Measurements from ENCODE around the gene LRFN3. TPM values are rescaled to one million over a fixed set of nuclear protein-coding genes. Genes with fewer than 3 reads are reported as not detected.

LRFN3 gene
- polyA plus RNA-seq, 1 experiment = 0.69 TPM

DNA sequence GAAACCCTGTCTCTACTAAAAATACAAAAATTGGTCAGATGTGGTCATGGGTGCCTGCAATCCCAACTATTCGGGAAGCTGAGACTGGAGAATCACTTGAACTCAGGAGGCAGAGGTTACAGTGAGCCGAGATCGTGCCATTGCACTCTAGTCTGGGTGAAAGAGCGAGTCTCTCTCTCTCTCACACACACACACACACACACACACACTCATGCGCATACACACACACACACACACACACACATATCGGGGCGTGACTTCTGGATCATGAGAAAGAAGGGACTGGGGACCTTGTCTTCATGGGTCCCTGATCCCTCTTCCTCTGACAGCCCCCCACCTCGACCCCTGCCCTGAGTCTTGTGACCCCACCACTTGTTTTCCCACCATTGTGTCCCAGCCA is 47.0 kb downstream of the LRFN3 start:
- ChIA-PET CTCF (no interaction called here), POLR2A (no interaction called here)
- H3K9me3 ChIP-seq (ENCODE audit: control insufficient read depth, insufficient read depth, low read length) = no peaks in the 10 kb centered on the region; the same call in 1 of the 2 replicates
- DNase-seq (ENCODE audit: low read depth, low spot score) = no peak
- H3K27me3 ChIP-seq (ENCODE audit: control insufficient read depth, insufficient read depth, low read length) = peaks cover 14% of the 10 kb centered on the region
- TF ChIP-seq, protein P1, sequence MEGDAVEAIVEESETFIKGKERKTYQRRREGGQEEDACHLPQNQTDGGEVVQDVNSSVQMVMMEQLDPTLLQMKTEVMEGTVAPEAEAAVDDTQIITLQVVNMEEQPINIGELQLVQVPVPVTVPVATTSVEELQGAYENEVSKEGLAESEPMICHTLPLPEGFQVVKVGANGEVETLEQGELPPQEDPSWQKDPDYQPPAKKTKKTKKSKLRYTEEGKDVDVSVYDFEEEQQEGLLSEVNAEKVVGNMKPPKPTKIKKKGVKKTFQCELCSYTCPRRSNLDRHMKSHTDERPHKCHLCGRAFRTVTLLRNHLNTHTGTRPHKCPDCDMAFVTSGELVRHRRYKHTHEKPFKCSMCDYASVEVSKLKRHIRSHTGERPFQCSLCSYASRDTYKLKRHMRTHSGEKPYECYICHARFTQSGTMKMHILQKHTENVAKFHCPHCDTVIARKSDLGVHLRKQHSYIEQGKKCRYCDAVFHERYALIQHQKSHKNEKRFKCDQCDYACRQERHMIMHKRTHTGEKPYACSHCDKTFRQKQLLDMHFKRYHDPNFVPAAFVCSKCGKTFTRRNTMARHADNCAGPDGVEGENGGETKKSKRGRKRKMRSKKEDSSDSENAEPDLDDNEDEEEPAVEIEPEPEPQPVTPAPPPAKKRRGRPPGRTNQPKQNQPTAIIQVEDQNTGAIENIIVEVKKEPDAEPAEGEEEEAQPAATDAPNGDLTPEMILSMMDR (IDR thresholded peaks at IDR 0.05; ENCODE audit: low read depth, low read length) = no peak
- H3K27ac ChIP-seq (ENCODE audit: low read depth, low read length) = no peak overlapping the region
- no peak overlapping the region for H3K4me3 ChIP-seq (ENCODE audit: low read depth, low read length)

DNA sequence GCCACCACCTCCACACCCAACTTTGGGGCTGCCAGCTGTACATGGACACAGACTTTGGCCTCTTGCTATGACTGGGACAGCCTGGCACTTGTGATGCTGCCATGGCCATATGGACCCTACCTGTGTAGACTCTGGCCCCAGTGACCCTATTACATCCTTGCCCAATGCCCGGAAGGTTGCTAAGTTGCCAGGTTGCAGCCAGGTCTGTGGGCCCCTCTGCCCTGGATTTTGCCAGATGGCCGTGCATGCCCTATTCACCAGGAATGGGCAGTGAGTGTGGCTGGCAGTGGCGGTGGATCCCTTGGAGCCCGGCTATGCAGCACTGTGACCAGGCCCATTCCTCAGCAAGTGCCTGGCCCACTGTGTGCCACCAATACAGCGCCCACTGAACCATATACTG is 49.9 kb downstream of the LRFN3 start:
- ChIA-PET POLR2A (no interaction called here), CTCF (no interaction called here)
- Histone ChIP-seq H3K4me3 (ENCODE audit: low read depth, low read length) (no peak overlapping the region), H3K27ac (ENCODE audit: low read depth, low read length) (no peak overlapping the region), H3K9me3 (ENCODE audit: control insufficient read depth, insufficient read depth, low read length) (peaks cover 3% of the 10 kb centered on the region; the same call in 1 of the 2 replicates), H3K27me3 (ENCODE audit: control insufficient read depth, insufficient read depth, low read length) (peaks cover 19% of the 10 kb centered on the region)
- DNase-seq (ENCODE audit: low read depth, low spot score) = no peak
- TF ChIP-seq, protein P1 (IDR thresholded peaks at IDR 0.05; ENCODE audit: low read depth, low read length) = no peak

DNA sequence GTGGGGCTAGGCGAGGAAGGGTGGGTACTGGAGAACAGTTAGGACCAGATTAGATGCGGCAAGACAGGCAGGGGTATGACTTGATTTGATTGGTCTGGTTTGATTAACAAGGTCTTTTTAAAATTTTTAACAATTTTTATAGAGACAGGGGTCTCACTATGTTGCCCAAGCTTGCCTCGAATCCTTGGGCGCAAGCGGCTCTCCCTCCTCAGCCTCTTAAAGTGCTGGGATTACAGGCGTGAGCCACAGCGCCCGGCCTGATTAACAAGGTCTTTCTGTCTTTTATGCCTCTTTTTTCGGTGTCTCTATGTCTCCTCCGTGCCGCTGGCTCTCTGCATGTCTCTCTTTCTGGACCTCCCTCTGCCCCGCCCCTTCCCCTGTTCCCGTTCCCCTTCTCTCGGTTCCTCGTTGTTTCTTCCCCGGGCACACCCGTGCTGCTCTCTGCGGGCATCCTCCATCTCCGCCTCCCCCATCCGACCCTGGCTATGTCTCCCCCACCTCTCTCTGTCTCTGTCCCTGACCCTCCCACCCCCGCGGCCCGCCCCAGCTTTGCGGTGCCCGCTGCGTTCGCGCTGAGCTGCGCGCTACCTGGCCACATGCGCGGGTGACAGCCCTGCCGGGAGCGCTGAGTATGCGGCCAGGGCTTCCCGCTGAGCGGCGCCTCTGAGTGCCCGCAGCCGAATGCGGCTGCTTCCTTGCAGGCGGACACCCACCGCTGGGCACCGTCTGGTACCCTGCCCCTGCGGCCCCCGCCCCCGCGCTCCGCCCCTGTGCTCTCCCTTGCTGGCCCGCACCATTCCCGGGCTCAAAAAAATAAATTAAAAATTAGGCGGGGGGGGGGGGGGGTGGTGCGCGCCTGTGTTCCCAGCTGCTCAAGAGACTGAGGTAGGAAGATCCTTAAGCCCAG is 50.7 kb downstream of the LRFN3 start:
- DNase-seq (ENCODE audit: low read depth, low spot score) = no peak
- CTCF ChIA-PET = no interaction called here
- POLR2A ChIA-PET = no interaction called here
- Histone ChIP-seq H3K9me3 (ENCODE audit: control insufficient read depth, insufficient read depth, low read length) (peaks cover 3% of the 10 kb centered on the region; the same call in 1 of the 2 replicates), H3K27me3 (ENCODE audit: control insufficient read depth, insufficient read depth, low read length) (peaks cover 20% of the 10 kb centered on the region), H3K4me3 (ENCODE audit: low read depth, low read length) (peak overlapping the region; percentile 36), H3K27ac (ENCODE audit: low read depth, low read length) (no peak overlapping the region)
- TF ChIP-seq, protein P1 (IDR thresholded peaks at IDR 0.05; ENCODE audit: low read depth, low read length) = no peak

DNA sequence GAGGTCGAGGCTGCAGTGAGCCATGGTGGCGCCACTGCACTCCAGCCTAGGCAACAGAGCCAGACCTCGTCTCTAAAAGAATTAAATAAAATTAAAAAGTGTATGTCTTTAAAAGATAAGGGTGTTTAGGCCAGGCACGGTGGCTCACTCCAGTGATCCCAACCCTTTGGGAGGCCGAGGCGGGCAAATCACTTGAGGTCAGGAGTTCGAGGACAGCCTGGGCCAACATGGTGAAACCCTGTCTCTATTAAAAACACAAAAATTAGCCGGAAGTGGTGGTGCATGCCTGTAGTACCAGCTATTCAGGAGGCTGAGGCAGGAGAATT is 51.4 kb downstream of the LRFN3 start:
- POLR2A ChIA-PET = no interaction called here
- Histone ChIP-seq H3K27me3 (ENCODE audit: control insufficient read depth, insufficient read depth, low read length) (peaks cover 20% of the 10 kb centered on the region), H3K27ac (ENCODE audit: low read depth, low read length) (no peak overlapping the region), H3K4me3 (ENCODE audit: low read depth, low read length) (no peak overlapping the region), H3K9me3 (ENCODE audit: control insufficient read depth, insufficient read depth, low read length) (peaks cover 3% of the 10 kb centered on the region; the same call in 1 of the 2 replicates)
- CTCF ChIA-PET = interaction anchor here (0.6 kb wide), 1 partner anchor 203 kb away, joined by 3 read pairs; no protein-coding TSS in a partner anchor
- TF ChIP-seq, protein P1 (IDR thresholded peaks at IDR 0.05; ENCODE audit: low read depth, low read length) = no peak
- DNase-seq (ENCODE audit: low read depth, low spot score) = no peak

DNA sequence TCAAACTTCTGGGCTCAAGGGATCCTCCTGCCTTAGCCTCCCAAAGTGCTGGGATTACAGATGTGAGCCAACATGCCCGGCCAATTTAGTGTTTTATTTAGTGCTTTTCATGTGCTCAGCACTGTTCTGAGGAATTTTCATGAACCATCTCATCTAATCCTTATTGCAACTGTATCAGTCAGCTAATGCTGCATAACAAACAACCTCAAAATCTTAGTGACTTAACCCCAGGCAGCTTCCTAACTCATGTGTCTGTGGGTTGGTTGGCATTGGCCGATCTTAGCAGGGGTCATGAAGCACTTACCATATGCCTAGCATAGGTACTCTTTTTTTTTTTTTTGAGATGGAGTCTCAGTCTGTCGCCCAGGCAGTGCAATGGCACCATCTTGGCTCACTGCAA is 52.6 kb downstream of the LRFN3 start:
- ChIA-PET POLR2A (no interaction called here), CTCF (no interaction called here)
- Histone ChIP-seq H3K4me3 (ENCODE audit: low read depth, low read length) (no peak overlapping the region), H3K9me3 (ENCODE audit: control insufficient read depth, insufficient read depth, low read length) (peaks cover 3% of the 10 kb centered on the region; the same call in 1 of the 2 replicates), H3K27me3 (ENCODE audit: control insufficient read depth, insufficient read depth, low read length) (peaks cover 23% of the 10 kb centered on the region), H3K27ac (ENCODE audit: low read depth, low read length) (no peak overlapping the region)
- TF ChIP-seq, protein P1 (IDR thresholded peaks at IDR 0.05; ENCODE audit: low read depth, low read length) = no peak
- DNase-seq (ENCODE audit: low read depth, low spot score) = no peak

Measured in AG04450 (cell line).